Choroid plexus epithelial cell (primary cell): ENCODE data around the gene CARD19.

Source experiments
- DNase-seq: peaks from one replicate; pipeline ENCODE4 v3.0.0-alpha.2; 2010; ENCODE audit warnings: low read depth
- H3K4me3 ChIP-seq: 2 replicates; pipeline ENCODE4 v1.5.1; 2011; ENCODE audit warnings: low read depth, mild to moderate bottlenecking, control low read depth, low read length, moderate library complexity
- CTCF ChIP-seq: conservative IDR thresholded peaks from 2 replicates; pipeline ENCODE4 v1.5.1; 2011; ENCODE audit warnings: low read depth, mild to moderate bottlenecking, control low read depth, inconsistent platforms, low read length, moderate library complexity

CARD19 gene

GRCh38 chr9:93065135-93065720 is 30.8 kb upstream of the CARD19 start:
- no peak overlapping the region for H3K4me3 ChIP-seq
- no peak for DNase-seq

GRCh38 chr9:93066978-93067603 is 28.9 kb upstream of the CARD19 start:
- no peak overlapping the region for H3K4me3 ChIP-seq
- TF ChIP-seq CTCF = no peak
- DNase-seq = no peak

More at GRCh38 chr9:93065135-93065720, 30.8 kb upstream of the CARD19 start:
- TF ChIP-seq CTCF = no peak

GRCh38 chr9:93068956-93069355 is 27.1 kb upstream of the CARD19 start:
- no peak for TF ChIP-seq CTCF
- DNase-seq = no peak
- H3K4me3 ChIP-seq = no peak overlapping the region

GRCh38 chr9:93071464-93071863 is 24.6 kb upstream of the CARD19 start:
- H3K4me3 ChIP-seq = no peak overlapping the region
- peak; percentile 52 for DNase-seq
- no peak for TF ChIP-seq CTCF

GRCh38 chr9:93072383-93072795 is 23.6 kb upstream of the CARD19 start:
- TF ChIP-seq CTCF = no peak
- peak; percentile 79 for DNase-seq
- H3K4me3 ChIP-seq = no peak overlapping the region

- H3K4me3 ChIP-seq = no peak overlapping the region
- TF ChIP-seq CTCF = no peak
- no peak for DNase-seq
These were observed 19.8 kb upstream of the CARD19 start for GRCh38 chr9:93076101-93076791.
